HFFc6 (cell line): ENCODE data around the gene RPS27A. TPM values are rescaled to one million over a fixed set of nuclear protein-coding genes. Genes with fewer than 3 reads are reported as not detected.
A peak's percentile ranks its signal among the peaks of the same experiment; 100 is the strongest.

ENCODE experiments used
- DNase-seq: peaks from one replicate; pipeline ENCODE4 v3.0.0-alpha.2; 2018
- H3K27ac Mint-ChIP-seq: 2 replicates; pipeline ENCODE4 v1.8.0; 2020; ENCODE audit warnings: mild to moderate bottlenecking, mixed read lengths
- H3K27me3 Mint-ChIP-seq: 2 replicates; pipeline ENCODE4 v1.8.0; 2021; ENCODE audit warnings: mild to moderate bottlenecking, moderate library complexity, mixed read lengths; ENCODE audit not compliant: insufficient read depth
- H3K36me3 Mint-ChIP-seq: 2 replicates; pipeline ENCODE4 v1.8.0; 2021; ENCODE audit warnings: low read depth, mixed read lengths
- H3K4me1 Mint-ChIP-seq: 2 replicates; pipeline ENCODE4 v1.8.0; 2020; ENCODE audit warnings: low read depth, mixed read lengths
- H3K4me3 Mint-ChIP-seq: 2 replicates; pipeline ENCODE4 v1.8.0; 2020; ENCODE audit warnings: mild to moderate bottlenecking, moderate library complexity, mixed read lengths
- H3K9me3 Mint-ChIP-seq: 2 replicates; pipeline ENCODE4 v1.8.0; 2020; ENCODE audit warnings: mild to moderate bottlenecking, mixed read lengths
- total RNA-seq, 6 experiments: library from RNA; stranded (reverse); fragmentation: NEBNext Ultra II Directional; extraction: Animal tissue kit (Norgen Biotek cat#: 25700); gene quantifications; 2 replicates in 1 of 6; 3 replicates in 5 of 6; pipeline ENCODE4 v1.2.3, GENCODE V29; 2021
- TF ChIP-seq, protein P1 (sequence below): fragments of 200-600 bp; sonication (generic); IDR thresholded peaks from 2 replicates; pipeline ENCODE4 v1.5.0; 2021; ENCODE audit warnings: antibody characterized with exemption, mild to moderate bottlenecking

RPS27A gene
- total RNA-seq, 6 experiments from 2014 or later: 776 to 909 (median 882) TPM

DNA sequence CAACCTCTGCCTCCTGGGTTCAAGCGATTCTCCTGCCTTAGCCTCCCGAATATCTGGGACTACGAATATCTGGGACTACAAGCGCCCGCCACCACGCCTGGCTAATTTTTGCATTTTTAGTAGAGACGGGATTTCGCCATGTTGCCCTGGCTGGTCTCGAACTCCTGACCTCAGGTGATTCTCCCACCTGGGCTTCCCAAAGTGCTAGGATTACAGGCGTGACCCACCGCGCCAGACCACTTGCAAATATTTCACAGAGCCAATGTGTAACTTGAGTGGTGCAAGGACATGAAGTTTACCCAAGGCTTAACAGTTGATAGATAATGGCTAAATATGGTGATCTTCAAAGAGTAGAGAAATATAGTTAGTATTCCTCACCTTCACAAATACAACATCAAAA, 50.6 kb downstream of the RPS27A start:
- peaks cover 12% of the 10 kb centered on the region for H3K36me3 Mint-ChIP-seq
- H3K4me3 Mint-ChIP-seq: peak overlapping the region; percentile 14
- H3K27me3 Mint-ChIP-seq: peaks cover 2% of the 10 kb centered on the region
- H3K4me1 Mint-ChIP-seq: peaks cover 27% of the 10 kb centered on the region
- no peak for DNase-seq
- H3K9me3 Mint-ChIP-seq: no peaks in the 10 kb centered on the region
- TF ChIP-seq, protein P1, sequence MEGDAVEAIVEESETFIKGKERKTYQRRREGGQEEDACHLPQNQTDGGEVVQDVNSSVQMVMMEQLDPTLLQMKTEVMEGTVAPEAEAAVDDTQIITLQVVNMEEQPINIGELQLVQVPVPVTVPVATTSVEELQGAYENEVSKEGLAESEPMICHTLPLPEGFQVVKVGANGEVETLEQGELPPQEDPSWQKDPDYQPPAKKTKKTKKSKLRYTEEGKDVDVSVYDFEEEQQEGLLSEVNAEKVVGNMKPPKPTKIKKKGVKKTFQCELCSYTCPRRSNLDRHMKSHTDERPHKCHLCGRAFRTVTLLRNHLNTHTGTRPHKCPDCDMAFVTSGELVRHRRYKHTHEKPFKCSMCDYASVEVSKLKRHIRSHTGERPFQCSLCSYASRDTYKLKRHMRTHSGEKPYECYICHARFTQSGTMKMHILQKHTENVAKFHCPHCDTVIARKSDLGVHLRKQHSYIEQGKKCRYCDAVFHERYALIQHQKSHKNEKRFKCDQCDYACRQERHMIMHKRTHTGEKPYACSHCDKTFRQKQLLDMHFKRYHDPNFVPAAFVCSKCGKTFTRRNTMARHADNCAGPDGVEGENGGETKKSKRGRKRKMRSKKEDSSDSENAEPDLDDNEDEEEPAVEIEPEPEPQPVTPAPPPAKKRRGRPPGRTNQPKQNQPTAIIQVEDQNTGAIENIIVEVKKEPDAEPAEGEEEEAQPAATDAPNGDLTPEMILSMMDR: no peak
- H3K27ac Mint-ChIP-seq: no peak overlapping the region

Other genes starting within 250 kb of the RPS27A start
- gene RTN4, start 182.2 kb upstream of the RPS27A start, total RNA-seq: 1,000 to 10,000 TPM in 1 of 6 experiments, 100 to 1,000 TPM in 5; 820 to 1,001 (median 831) TPM
- 1 to 10 TPM; 5.1 to 8.4 (median 6.2) TPM for gene CLHC1, start 395 bp upstream of the RPS27A start, total RNA-seq
- 10 to 100 TPM; 22.4 to 28.7 (median 25.9) TPM for gene MTIF2, start 36.5 kb downstream of the RPS27A start, total RNA-seq
- 10 to 100 TPM; 39.7 to 62.5 (median 45.7) TPM for gene CCDC88A, start 187.2 kb downstream of the RPS27A start, total RNA-seq